OCI-LY7 (cell line): ENCODE measurements around the gene OR51Q1.

ENCODE experiments used
- EZH2phosphoT487 ChIP-seq: fragments of 200-600 bp; sonication (generic); IDR thresholded peaks from 2 replicates; pipeline ENCODE4 v1.6.1; 2018; ENCODE audit warnings: low read depth, borderline replicate concordance, mild to moderate bottlenecking, mixed run types, antibody characterized with exemption, low read length, moderate library complexity, mixed read lengths
- TF ChIP-seq, protein P1 (sequence below): fragments of 200-600 bp; sonication (generic); conservative IDR thresholded peaks from 2 replicates; pipeline ENCODE4 v1.5.1; 2014; ENCODE audit warnings: mild to moderate bottlenecking, antibody characterized with exemption, low read length, moderate library complexity, mixed read lengths

DNA sequence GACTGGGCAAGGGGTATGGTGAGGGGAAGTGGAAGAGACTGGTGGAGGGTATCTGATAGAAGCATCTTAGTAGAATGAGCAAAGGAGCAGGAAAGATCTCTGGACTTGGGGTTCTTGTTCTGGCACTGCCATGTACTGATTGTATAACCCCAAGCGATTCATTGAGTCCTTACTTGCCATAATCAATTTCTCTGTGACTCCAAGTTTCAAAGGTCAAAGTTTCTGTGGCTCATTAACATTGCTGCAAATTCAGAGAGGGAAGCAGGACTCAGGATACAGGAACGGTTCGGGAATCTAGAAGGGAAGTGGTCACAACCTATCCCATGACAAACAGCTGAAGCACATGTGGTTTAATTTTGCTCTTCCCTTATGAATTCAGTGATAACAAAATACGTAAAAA, 27.5 kb downstream of the OR51Q1 start:
- TF ChIP-seq, protein P1, sequence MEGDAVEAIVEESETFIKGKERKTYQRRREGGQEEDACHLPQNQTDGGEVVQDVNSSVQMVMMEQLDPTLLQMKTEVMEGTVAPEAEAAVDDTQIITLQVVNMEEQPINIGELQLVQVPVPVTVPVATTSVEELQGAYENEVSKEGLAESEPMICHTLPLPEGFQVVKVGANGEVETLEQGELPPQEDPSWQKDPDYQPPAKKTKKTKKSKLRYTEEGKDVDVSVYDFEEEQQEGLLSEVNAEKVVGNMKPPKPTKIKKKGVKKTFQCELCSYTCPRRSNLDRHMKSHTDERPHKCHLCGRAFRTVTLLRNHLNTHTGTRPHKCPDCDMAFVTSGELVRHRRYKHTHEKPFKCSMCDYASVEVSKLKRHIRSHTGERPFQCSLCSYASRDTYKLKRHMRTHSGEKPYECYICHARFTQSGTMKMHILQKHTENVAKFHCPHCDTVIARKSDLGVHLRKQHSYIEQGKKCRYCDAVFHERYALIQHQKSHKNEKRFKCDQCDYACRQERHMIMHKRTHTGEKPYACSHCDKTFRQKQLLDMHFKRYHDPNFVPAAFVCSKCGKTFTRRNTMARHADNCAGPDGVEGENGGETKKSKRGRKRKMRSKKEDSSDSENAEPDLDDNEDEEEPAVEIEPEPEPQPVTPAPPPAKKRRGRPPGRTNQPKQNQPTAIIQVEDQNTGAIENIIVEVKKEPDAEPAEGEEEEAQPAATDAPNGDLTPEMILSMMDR = no peak
- TF ChIP-seq EZH2phosphoT487 = no peak
